GM18526 (cell line): ENCODE measurements around the gene CYP17A1.

ENCODE experiments used
- POLR2A ChIP-seq: IDR thresholded peaks from 3 replicates; pipeline ENCODE4 v1.6.1; 2011; ENCODE audit not compliant: insufficient read length; ENCODE audit errors: extremely low read depth

Gene CYP17A1, protein sequence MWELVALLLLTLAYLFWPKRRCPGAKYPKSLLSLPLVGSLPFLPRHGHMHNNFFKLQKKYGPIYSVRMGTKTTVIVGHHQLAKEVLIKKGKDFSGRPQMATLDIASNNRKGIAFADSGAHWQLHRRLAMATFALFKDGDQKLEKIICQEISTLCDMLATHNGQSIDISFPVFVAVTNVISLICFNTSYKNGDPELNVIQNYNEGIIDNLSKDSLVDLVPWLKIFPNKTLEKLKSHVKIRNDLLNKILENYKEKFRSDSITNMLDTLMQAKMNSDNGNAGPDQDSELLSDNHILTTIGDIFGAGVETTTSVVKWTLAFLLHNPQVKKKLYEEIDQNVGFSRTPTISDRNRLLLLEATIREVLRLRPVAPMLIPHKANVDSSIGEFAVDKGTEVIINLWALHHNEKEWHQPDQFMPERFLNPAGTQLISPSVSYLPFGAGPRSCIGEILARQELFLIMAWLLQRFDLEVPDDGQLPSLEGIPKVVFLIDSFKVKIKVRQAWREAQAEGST

DNA sequence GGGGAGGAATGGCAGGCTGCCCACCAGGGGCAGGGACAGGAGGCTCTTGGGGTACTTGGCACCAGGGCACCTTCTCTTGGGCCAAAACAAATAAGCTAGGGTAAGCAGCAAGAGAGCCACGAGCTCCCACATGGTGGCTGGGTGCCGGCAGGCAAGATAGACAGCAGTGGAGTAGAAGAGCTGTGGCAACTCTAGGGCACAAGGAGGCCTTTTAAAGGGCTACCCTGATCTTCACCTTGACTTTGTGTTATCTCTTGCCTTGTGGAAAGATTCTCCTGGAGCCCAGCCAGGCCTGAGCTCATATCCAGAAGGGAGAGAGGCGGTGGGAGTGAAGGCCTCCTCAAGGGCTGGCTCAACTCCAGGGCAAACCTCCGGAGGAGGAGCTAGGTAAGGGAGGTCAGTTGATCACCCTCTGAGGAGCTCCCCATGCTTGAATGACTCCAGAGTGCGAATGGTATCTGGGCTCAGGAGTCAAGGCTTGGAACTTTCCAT lies at the start of gene CYP17A1:
Gene CYP17A1, minus strand, starts transcription at position 184 of the 492 bp plus-strand sequence. Its CDS starts 52 bp downstream, at position 132.
- TF ChIP-seq POLR2A, result no peak

DNA sequence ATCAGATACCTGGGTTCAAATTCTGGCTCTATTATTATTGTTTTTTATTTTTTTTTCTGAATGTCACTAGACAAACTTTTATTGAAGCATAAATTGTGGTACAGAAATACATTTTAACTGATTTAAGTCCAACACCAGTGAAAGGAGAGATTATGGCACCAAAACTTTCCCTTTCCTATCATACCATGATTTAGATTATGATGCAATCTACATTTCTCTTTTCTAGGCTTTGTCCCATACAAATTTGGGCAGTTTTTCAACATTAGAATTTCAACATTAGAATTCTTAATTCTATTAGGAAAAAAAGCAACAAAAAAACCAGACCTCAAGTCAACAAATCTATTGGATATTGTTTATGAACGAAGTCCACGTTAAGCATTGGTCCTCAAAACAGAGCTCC lies 43.0 kb upstream of the CYP17A1 start:
- no peak for TF ChIP-seq POLR2A

DNA sequence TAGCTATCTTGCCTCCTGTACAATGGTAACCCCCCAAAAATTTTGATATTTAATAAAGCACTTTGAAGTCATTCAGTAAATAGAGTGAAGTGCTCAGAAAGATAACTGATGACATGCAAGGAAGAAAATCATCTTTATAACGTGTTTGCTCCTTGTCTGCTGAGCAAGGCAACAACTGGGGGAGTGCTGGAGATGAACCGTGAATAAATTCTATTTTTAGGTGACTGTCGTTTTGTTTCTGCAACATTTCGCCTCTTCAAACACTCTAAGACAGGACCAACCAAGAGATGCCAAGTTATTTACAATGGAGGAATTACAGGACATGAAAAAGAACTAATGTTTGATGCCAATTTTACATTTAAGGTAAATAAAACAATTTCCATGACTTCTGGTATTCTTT lies 41.4 kb upstream of the CYP17A1 start:
- no peak for TF ChIP-seq POLR2A

DNA sequence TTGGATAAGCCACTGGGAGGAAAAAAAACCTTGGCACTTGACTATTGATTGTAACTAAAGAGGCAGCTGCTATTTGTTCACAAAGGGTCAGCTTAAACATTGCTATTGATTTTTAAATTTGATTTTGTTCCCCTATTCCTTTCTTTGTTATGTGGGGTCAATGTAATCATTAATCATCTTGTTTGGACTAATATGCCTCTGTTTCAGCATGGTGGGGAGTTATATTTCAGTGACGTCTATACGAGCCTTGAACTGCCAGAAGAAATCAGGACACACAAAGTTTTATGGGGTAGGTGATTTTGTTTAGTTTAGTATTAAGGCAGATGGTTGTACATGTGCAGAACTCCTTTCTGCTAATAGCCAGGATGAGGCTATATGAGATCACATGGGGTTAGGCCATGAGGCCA lies 39.5 kb upstream of the CYP17A1 start:
- TF ChIP-seq POLR2A, result no peak

DNA sequence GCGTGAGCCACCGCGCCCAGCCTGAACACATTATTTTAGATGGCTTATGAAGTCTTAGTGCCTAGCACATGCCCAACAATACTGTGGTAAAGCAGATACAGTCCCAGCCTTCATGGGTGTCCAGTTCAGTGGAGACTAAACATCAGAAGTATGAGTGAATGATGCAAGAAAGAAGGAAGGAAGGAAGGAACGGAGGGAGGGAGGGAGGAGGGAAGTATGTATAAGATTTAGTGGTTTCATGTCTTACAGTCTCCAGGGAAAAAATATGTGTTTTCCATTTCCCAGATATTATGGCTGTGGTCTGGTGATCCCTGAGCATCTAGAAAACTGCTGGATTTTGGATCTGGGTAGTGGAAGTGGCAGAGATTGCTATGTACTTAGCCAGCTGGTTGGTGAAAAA lies 35.0 kb upstream of the CYP17A1 start:
- TF ChIP-seq POLR2A, result no peak

DNA sequence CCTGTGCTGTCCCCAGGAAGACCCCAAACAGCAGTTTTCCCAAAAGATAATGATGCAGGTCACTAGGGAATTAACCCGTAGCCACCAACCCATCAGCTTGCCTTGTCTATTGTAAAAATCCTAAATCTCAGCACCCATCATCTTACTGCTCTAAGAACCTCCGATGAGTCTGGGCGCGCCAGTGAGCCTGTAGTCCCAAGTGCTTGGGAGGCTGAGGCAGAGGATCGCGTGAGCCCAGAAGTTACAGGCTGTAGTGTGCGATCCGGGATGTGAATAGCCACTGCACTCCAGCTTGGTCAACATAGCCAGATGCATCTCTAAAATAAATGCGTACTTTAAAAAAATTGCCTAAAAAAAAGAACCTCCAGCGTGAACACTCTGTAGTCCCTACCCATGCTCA lies 33.0 kb upstream of the CYP17A1 start:
- no peak for TF ChIP-seq POLR2A

DNA sequence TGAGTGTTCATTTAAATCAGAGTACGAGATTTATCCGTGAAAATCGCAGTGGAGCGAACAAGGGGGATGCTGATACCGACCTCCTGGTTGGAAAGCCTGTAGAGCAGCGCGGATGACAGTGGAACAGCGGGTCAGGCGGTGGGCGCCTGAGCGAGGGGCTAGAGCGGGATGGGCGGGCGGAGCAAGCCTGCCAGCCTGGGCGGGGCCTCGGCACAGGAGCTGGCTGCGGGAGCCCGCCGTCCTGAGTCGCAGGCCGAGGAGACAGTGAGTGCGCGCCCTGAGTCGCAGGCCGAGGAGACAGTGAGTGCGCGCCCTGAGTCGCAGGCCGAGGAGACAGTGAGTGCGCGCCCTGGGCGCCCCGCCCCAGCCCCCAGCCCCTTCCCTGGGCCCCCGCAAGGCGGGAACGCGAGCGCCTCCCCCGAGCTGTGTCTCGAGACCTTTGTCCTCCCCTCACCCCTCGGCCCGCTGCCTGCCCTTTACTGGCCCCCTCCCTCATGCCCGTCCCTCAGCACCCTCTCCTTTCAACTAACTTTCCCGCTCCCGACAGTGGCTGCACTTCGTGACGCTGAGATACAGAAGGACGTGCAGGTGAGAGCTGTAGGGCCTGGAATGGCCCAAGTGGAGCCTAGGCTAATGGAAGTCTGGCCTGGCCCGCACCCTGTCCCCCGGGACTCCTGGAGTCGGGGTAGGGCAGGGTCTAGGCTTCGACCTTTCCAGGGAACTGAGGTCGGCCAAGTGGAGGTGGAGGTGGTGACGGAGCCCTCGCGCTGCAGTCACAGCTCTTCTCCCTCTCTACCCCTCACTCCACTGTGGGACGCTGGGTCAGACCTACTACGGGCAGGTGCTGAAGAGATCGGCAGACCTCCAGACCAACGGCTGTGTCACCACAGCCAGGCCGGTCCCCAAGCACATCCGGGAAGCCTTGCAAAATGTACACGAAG lies 32.3 kb upstream of the CYP17A1 start, which contains the start of gene AS3MT:
Gene AS3MT, plus strand, starts transcription at position 213 of the 941 bp plus-strand sequence. Its CDS starts 123 bp downstream, at position 336.
- no peak for TF ChIP-seq POLR2A

DNA sequence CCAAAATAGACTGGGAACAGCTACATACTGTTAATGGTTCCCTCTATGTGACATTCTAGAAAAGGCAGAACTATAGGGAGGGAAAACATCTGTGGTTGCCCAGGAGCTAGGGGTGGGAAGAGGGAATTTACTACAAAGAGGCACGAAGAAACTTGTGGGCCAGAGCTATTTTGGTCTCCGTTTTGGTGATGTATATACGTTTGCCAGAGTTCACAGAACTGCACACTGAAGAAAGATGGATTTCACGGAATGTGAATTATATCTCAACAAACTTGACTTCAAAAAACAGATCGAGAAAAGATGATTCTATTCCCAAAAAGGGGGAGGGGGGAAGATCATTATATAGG lies 31.7 kb upstream of the CYP17A1 start:
- no peak for TF ChIP-seq POLR2A

DNA sequence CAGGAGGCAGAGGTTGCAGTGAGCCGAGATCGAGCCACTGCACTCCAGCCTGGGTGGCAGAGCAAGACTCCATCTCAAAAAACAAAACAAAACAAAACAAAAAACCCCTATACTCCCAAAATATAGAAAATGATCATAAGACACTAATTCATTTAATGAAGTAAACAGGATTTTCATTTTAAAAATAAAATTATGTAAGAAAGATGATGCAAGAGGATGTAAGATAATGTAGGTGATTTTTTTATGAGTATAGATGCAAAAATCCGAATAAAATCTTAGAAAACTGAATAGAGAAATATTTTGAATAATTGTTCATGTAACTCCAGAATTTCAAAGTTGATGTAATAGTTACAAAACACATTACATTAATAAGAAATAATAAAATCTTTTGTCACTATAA lies 28.4 kb upstream of the CYP17A1 start:
- TF ChIP-seq POLR2A, result no peak

DNA sequence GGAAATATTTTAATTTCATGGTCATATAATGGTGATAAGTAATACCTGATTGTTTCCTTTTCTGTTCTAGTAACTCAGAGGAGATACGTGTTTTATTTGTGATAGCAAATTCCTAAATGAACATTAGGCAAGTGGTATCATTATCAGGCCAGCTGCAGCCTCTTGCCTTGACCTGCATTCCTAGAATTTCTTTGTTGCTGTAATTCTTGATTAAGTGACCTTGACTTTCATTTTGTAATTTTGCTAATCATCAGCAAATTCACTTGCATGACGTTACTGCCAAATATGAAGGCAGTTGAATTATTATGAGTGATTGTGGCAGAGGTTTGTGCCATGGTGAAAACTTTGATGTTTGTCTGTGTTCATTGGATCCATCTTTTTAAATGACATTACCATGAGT lies 26.4 kb upstream of the CYP17A1 start:
- TF ChIP-seq POLR2A, result no peak

DNA sequence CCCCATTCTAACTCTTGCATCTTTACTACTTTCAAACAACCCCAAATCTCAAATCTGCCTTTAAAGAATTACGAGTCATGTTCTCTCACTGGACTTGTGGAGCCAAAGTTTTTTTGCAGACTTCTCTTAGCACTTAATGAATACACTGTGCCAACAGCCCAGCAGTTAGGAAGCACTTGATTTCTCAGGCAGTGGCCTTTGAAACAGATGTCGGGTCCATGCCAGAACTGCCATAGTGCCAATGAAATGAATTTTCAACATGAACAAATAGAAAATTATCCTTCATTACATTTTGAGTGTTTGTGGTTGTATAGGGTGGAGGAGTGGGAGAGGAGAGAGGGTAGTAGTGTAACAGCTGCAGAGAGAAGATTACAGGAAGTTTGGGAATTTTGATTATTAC lies 22.7 kb upstream of the CYP17A1 start:
- TF ChIP-seq POLR2A, result no peak

DNA sequence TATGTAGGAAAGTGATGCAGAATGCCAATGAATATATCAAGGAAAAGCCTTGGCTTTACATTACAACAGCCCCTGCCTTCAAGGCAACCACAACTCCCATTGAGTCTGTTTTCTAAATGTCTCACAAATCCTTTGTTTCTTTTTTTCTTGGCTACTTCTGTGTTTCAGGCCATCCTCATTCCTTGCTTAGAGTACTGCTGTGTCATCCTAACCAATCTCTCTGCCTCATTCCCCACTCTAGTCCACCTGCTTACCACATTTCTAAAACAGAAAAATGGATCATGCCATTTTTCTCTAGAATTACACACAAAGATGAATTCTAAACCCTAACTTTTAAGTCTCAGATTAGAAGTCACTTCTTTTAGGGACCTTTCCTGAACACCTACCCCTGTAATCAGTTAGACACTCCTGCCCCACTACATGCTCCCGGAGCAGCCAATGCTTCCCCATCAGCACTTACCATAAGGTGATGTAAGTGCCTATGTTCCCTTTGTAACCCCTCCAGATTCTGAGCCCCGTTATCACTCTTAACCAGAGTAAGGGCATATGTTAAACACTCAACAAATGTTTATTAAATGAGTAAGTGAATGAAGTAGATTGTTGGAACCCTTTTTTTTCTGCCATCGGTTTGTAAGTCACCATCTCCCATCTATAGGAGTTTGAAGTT lies 19.7 kb upstream of the CYP17A1 start:
- no peak for TF ChIP-seq POLR2A

DNA sequence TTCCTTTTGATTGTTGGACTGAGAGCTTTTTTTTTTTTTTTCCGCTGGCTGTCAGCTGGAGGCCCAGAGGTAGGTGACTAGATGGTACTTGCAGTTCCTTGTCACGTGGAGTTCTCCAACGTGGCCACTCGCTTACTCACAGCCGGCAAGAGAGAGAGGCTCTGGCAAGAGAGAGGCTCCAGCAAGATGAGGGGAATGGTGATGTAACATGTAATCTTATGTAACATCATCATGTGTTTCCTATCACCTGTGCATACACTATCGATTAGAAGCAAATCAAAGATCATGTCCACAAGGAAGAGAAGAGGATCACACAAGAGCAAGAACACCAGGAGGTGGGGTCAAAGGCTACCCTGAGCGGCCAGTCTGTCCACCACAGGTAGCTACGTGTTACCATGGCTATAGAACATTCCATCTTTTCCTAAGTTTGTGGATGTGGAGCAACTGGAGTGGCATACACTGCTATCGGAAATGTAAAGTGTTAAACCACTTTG lies 12.9 kb upstream of the CYP17A1 start:
- no peak for TF ChIP-seq POLR2A

DNA sequence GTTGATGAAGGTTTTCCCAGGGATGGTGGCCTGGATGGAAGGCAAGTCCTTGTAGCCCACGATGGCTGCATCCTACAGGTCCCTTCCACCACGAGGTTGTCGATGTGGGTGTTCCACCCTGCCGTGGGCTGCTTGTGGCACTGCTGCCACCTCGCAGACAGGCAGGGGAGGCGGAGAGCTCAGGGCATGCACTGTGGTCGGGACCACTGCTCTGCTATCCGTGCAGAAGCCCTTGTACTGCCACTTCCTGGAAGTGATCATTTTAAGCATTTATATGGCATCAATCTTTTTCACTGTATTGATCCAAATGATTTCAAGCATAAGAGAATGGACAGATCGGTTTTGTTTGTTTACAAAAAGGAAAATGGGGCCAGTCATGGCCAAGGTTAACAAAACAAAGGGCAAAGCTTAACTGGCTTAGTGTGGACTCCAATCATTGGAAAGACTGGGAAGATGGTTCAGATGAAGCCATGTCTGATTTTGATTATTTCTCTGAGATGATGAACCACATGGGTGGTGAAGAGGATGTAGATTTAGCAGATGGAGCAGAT lies 8.2 kb upstream of the CYP17A1 start:
- TF ChIP-seq POLR2A, result no peak
